HuH-7.5 (cell line): ENCODE data around the gene NR2F1-AS1.
"Not testable (repeated sequence)": the region's sequence is repeated elsewhere in the genome, so short reads cannot be mapped to it uniquely, and the experiment has no call there.

Experiments used
- DNase-seq: peaks from one replicate; pipeline ENCODE4 v3.0.0; 2011; ENCODE audit warnings: low spot score

Gene NR2F1-AS1

DNA sequence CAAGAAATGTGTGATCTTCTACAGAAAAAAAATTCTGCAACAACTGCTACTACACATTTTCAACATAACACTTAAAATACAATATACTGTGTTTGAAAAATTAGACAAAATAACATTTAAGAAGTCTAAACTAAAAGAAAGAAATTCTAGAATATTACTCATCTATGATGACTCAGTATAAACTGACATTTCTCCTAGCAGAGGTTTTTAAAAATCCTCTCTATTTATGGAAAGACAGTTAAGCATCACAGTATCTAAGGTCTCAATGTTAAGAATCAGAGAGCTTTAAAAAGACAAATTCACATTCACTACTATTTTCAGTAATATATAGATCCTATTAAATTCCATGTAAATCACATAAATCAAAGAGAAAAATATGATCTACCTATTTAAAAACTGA lies 61.3 kb downstream of the NR2F1-AS1 start:
- no peak for DNase-seq

- no peak for DNase-seq
Measured at GRCh38 chr5:93517828-93518227, 63.2 kb downstream of the NR2F1-AS1 start.

DNA sequence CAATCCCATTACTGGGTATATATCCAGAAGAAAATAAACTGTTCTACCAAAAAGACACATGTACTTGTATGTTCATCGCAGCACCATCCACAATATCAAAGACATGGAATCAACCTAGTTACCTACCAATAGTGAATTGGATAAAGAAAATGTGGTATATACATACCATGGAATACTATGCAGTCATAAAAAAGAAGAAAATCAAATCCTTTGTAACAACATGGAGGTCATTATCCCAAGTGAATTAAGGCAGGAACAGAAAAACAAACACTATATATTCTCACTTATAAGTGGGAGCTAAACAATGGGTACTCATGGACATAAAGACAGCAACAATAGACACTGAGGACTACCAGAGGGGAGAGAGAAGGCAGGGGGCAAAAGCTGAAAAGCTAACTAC lies 67.7 kb downstream of the NR2F1-AS1 start:
- no peak for DNase-seq

- no peak for DNase-seq
Measured at GRCh38 chr5:93512799-93513198, 68.2 kb downstream of the NR2F1-AS1 start.

GRCh38 chr5:93511445-93511844 lies 69.6 kb downstream of the NR2F1-AS1 start:
- no peak for DNase-seq

DNA sequence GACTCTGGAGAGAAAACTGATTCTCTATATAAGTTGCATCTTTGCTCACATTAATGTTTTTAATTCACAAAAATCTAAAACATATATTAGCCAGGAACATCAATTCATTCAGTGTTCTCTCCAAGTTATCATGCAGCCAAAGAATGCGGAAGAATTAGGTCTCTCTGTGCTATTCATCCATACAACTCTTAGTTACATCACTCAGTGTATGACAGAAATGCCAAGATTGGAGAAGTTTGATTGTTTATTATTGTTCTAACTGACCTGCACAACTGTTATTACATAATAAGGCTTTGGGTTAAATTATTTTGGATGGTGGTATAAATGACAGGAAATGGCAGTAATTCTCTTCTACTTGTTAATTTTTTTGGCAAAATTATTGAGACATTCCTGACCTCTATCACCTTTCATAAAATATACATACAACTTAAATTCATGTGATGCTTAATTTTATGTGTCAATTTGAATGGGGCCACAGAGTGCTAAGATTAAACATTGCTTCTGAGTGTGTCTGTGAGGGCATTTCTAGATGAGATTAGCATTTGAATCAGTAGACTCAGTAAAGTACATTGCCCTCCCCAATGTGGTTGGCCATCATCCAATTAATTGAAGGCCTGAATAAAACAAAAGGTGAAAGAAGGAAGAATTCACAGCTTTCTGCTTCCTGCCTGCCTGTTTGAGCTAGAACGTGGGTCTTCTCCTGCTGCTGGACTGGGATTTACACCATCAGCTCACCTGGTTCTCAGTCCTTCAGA lies 70.2 kb downstream of the NR2F1-AS1 start:
- no peak for DNase-seq

- not testable (repeated sequence) for DNase-seq
Measured at GRCh38 chr5:93505553-93505952, 75.5 kb downstream of the NR2F1-AS1 start.

- DNase-seq: no peak
Measured at GRCh38 chr5:93503598-93504067, 77.4 kb downstream of the NR2F1-AS1 start.

GRCh38 chr5:93497096-93497495 lies 83.9 kb downstream of the NR2F1-AS1 start:
- DNase-seq: no peak

DNA sequence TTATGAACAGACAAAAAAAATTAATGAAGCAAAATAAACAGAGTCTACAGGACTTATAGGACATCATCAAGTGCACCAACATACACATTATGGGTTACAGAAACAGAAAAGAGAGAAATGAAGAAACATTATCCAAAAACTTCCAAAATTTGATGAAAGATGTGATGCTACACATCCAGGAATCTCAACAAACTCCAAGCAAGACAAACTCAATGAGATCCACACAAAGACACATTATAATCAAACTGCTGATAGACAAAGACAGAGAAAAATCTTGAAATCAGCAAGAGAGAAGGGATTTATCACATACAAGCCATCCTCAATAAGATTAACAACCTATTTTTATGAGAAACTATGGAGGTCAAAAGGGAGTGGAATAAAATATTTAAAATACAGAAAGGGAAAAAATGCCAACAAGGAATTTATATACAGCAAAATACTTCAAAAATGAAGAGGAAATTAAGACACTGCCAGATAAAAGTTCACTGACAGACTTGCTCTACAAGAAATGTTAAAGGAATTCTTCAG lies 101.0 kb downstream of the NR2F1-AS1 start:
- no peak for DNase-seq

- DNase-seq: no peak
Measured at GRCh38 chr5:93477816-93478215, 103.2 kb downstream of the NR2F1-AS1 start.

DNA sequence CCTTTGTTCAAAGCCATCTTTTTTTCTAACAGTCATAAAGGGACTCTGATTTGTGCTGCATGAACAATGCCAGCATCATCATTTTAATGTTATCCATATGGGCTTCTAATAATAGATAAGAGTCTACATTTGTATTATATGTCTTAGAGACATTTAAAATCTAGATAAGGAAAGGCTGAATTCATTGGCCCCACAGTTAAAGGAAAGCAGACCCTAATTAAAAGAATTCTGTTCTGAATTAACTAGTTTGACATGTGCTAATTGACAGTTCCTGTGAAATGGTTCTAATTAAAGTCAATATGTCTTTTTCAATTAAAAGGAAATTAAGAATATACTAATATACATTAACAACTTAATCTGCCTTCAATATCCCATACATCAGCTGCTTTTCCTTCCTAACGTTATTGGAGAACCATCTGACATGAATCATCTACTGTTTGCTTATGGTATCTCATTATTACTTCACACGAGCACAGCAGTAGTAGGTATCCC lies 104.7 kb downstream of the NR2F1-AS1 start:
- peak; percentile 6 for DNase-seq

DNA sequence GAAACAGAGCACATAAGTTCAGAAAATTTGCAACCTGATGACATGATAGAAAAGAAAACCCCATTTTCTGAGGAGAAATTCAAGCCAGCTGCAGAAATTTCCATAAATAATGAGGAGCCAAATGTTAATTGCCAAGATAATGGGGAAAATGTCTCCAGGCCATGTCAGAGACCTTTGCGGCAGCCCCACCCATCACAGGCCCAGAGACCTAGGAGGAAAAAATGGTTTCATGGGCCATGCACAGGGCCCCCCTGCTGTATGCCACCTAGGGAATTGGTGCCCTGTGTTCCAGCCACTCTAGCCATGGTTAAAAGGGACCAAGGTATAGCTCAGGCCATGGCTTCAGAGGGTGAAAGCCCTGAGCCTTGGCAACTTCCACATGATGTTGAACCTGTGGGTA lies 118.1 kb downstream of the NR2F1-AS1 start:
- no peak for DNase-seq

GRCh38 chr5:93461756-93462155 lies 119.3 kb downstream of the NR2F1-AS1 start:
- no peak for DNase-seq

DNA sequence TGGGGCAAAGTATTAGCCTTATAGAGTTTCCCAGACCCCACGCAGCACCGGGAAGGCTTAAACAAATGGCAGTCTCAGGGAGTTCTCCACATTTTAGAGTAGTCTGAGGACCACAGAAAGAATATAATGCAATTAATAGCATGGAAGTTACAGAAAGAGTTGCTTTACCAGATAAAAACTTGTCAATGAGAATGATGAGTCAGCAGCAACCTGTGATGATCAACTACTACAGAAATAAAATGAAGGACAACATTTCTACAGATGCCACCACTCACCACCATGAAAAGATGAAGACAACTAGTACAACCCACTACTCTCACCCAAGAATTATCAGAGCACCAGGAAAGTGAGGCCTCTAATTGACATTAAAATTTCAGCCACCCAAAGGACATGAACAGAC lies 120.7 kb downstream of the NR2F1-AS1 start:
- no peak for DNase-seq

DNA sequence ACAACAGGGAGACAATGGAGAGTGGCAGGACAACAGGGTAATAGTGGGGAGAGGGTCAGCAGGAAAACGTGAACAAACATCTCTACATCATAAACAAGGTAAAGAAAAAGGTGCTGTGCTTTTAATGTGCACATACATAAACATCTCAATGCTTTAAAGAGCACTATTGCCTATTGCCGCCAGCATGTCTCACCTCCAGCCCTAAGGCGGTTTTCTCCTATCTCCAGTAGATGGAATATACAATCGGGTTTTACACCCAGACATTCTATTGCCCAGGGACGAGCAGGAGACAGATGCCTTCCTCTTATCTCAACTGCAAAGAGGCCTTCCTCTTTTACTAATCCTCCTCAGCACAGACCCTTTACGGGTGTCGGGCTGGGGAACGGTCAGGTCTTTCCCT lies 124.2 kb downstream of the NR2F1-AS1 start:
- DNase-seq: not testable (repeated sequence)

- no peak for DNase-seq
Measured at GRCh38 chr5:93454896-93455295, 126.1 kb downstream of the NR2F1-AS1 start.

DNA sequence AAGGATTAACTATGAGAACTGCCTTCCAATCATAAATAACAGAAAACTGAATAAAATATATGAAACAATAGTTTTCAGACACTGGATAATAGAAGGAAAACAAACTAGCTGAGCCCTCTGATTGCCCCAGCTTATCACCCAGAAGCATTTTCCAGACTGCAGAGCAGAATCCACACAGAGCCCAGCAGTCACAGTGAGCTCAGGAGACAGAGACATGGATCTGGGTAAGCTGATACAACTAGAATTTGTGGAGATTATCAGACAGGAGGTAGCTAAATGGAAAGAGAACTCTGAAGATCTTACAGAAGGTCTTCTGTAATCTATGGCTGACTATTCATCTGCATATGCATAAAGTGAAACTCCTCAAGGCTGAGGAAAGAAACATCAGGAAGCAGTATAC lies 128.8 kb downstream of the NR2F1-AS1 start:
- no peak for DNase-seq

DNA sequence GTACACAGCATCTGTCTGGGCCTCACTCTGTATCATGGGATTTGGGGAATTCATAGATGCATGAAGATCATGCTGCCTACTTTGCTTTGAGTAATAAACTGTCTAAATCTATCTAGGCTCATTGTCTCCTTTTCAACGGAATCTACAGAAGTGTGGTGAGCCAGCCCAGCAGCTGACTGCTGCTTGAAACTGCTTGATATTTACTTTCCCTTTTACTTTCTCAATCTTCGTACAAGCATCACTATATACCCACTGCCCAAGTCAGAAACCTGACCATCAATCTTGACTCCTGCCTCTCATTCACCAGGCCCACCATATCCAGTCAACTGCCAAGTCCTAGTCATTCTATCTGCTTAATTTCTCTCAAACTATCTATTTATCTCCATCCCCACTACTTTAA lies 142.9 kb downstream of the NR2F1-AS1 start:
- DNase-seq: no peak

- DNase-seq: no peak
Measured at GRCh38 chr5:93436083-93436482, 144.9 kb downstream of the NR2F1-AS1 start.

GRCh38 chr5:93433422-93433821 lies 147.6 kb downstream of the NR2F1-AS1 start:
- no peak for DNase-seq

- DNase-seq: no peak
Measured at GRCh38 chr5:93431250-93431649, 149.8 kb downstream of the NR2F1-AS1 start.

GRCh38 chr5:93430673-93431199 lies 150.3 kb downstream of the NR2F1-AS1 start:
- DNase-seq: no peak
